Measurements from ENCODE around the gene ABCC12. TPM values are rescaled to one million over a fixed set of nuclear protein-coding genes. Genes with fewer than 3 reads are reported as not detected.

The ABCC12 gene
- total and polyA plus RNA-seq, 5 experiments from 2014 or later, result not detected

- DNase-seq, result no peak
- Mint-ChIP-seq H3K9me3 (no peaks in the 10 kb centered on the region), H3K36me3 (no peaks in the 10 kb centered on the region), H3K27ac (no peak overlapping the region), H3K4me1 (peaks cover 4 to 11% (median 8%) of the 10 kb centered on the region in 4 donors), H3K4me3 (no peak overlapping the region), H3K27me3 (peaks cover 4 to 27% (median 10%) of the 10 kb centered on the region in 5 donors)
- ATAC-seq, result no peak
- POLR2A ChIA-PET, result no interaction called here
Measured at GRCh38 chr16:48160575-48160974, 4.8 kb upstream of the ABCC12 start.

- DNase-seq, result no peak
- Mint-ChIP-seq H3K27me3 (peaks cover 4 to 47% (median 14%) of the 10 kb centered on the region in 5 donors), H3K4me3 (no peak overlapping the region), H3K36me3 (no peaks in the 10 kb centered on the region), H3K4me1 (peaks cover 0 to 6% (median 2%) of the 10 kb centered on the region in 4 donors), H3K27ac (no peak overlapping the region), H3K9me3 (no peaks in the 10 kb centered on the region)
- no peak for ATAC-seq
- POLR2A ChIA-PET, result no interaction called here
Measured at GRCh38 chr16:48158296-48158695, 2.5 kb upstream of the ABCC12 start.

GRCh38 chr16:48157794-48158193, 2.0 kb upstream of the ABCC12 start:
- Mint-ChIP-seq H3K4me3 (no peak overlapping the region), H3K9me3 (no peaks in the 10 kb centered on the region), H3K27me3 (peaks cover 5 to 42% (median 11%) of the 10 kb centered on the region in 5 donors), H3K36me3 (no peaks in the 10 kb centered on the region), H3K4me1 (peaks cover 0 to 6% (median 2%) of the 10 kb centered on the region in 4 donors), H3K27ac (no peak overlapping the region)
- no peak for DNase-seq
- POLR2A ChIA-PET, result no interaction called here
- no peak for ATAC-seq

- no peaks in the 10 kb centered on the region for H3K36me3 Mint-ChIP-seq
- no peak for ATAC-seq
- POLR2A ChIA-PET, result no interaction called here
- no peak for DNase-seq
- no peak overlapping the region for H3K4me3 Mint-ChIP-seq
- H3K4me1 Mint-ChIP-seq, result peaks cover 0 to 6% (median 2%) of the 10 kb centered on the region in 4 donors
- peaks cover 6 to 37% (median 11%) of the 10 kb centered on the region in 5 donors for H3K27me3 Mint-ChIP-seq
- H3K27ac Mint-ChIP-seq, result no peak overlapping the region
- no peaks in the 10 kb centered on the region for H3K9me3 Mint-ChIP-seq
Measured at GRCh38 chr16:48157302-48157701, 1.5 kb upstream of the ABCC12 start.

GRCh38 chr16:48156790-48157209, 1.0 kb upstream of the ABCC12 start:
- POLR2A ChIA-PET, result no interaction called here
- no peak overlapping the region for H3K27ac Mint-ChIP-seq
- no peaks in the 10 kb centered on the region for H3K9me3 Mint-ChIP-seq
- no peaks in the 10 kb centered on the region for H3K36me3 Mint-ChIP-seq
- ATAC-seq, result peak; percentile 54 to 58
- H3K4me3 Mint-ChIP-seq, result no peak overlapping the region
- H3K27me3 Mint-ChIP-seq, result peaks cover 6 to 32% (median 11%) of the 10 kb centered on the region in 5 donors
- peaks cover 0 to 6% (median 2%) of the 10 kb centered on the region in 4 donors for H3K4me1 Mint-ChIP-seq
- peak; percentile 43 to 86 (median 71) for DNase-seq

GRCh38 chr16:48153774-48154173, 2.0 kb downstream of the ABCC12 start:
- H3K27ac Mint-ChIP-seq, result no peak overlapping the region
- POLR2A ChIA-PET, result no interaction called here
- ATAC-seq (no peak), DNase-seq (no peak)
- H3K4me3 Mint-ChIP-seq, result no peak overlapping the region
- H3K27me3 Mint-ChIP-seq, result peaks cover 9 to 44% (median 16%) of the 10 kb centered on the region in 5 donors
- H3K36me3 Mint-ChIP-seq, result peaks cover 0 to 4% (median 0%) of the 10 kb centered on the region in 3 donors
- peaks cover 0 to 12% (median 5%) of the 10 kb centered on the region in 9 donors for H3K9me3 Mint-ChIP-seq
- H3K4me1 Mint-ChIP-seq, result peaks cover 0 to 6% (median 2%) of the 10 kb centered on the region in 4 donors

GRCh38 chr16:48152226-48152625, 3.6 kb downstream of the ABCC12 start:
- Mint-ChIP-seq H3K4me3 (no peak overlapping the region), H3K36me3 (peaks cover 0 to 4% (median 0%) of the 10 kb centered on the region in 3 donors), H3K9me3 (peaks cover 0 to 16% (median 7%) of the 10 kb centered on the region in 9 donors), H3K27ac (peak overlapping the region in 1 of 10 donors; percentile 89), H3K27me3 (peaks cover 11 to 55% (median 20%) of the 10 kb centered on the region in 5 donors), H3K4me1 (peaks cover 0 to 6% (median 0%) of the 10 kb centered on the region in 4 donors)
- no peak for ATAC-seq
- DNase-seq, result no peak
- POLR2A ChIA-PET, result no interaction called here

- no peaks in the 10 kb centered on the region for H3K4me1 Mint-ChIP-seq
- H3K36me3 Mint-ChIP-seq, result peaks cover 0 to 4% (median 0%) of the 10 kb centered on the region in 3 donors
- no peak overlapping the region for H3K27ac Mint-ChIP-seq
- DNase-seq (no peak), ATAC-seq (no peak)
- no peak overlapping the region for H3K4me3 Mint-ChIP-seq
- H3K27me3 Mint-ChIP-seq, result peaks cover 10 to 56% (median 16%) of the 10 kb centered on the region in 5 donors
- H3K9me3 Mint-ChIP-seq, result peaks cover 0 to 16% (median 10%) of the 10 kb centered on the region in 9 donors
- POLR2A ChIA-PET, result no interaction called here
Measured at GRCh38 chr16:48150707-48151106, 5.1 kb downstream of the ABCC12 start.

GRCh38 chr16:48146710-48147109, 9.1 kb downstream of the ABCC12 start:
- H3K9me3 Mint-ChIP-seq, result peaks cover 0 to 16% (median 10%) of the 10 kb centered on the region in 9 donors
- peaks cover 8 to 45% (median 23%) of the 10 kb centered on the region in 5 donors for H3K27me3 Mint-ChIP-seq
- DNase-seq (no peak), ATAC-seq (no peak)
- POLR2A ChIA-PET, result no interaction called here
- peak overlapping the region in 1 of 10 donors; percentile 66 for H3K27ac Mint-ChIP-seq
- peaks cover 0 to 4% (median 0%) of the 10 kb centered on the region in 3 donors for H3K36me3 Mint-ChIP-seq
- no peaks in the 10 kb centered on the region for H3K4me1 Mint-ChIP-seq
- no peak overlapping the region for H3K4me3 Mint-ChIP-seq

GRCh38 chr16:48146131-48146530, 9.7 kb downstream of the ABCC12 start:
- H3K9me3 Mint-ChIP-seq, result peaks cover 0 to 16% (median 10%) of the 10 kb centered on the region in 9 donors
- H3K4me1 Mint-ChIP-seq, result no peaks in the 10 kb centered on the region
- peaks cover 8 to 49% (median 23%) of the 10 kb centered on the region in 5 donors for H3K27me3 Mint-ChIP-seq
- no peak overlapping the region for H3K27ac Mint-ChIP-seq
- POLR2A ChIA-PET, result no interaction called here
- DNase-seq, result no peak
- H3K36me3 Mint-ChIP-seq, result peaks cover 0 to 4% (median 0%) of the 10 kb centered on the region in 3 donors
- ATAC-seq, result no peak
- H3K4me3 Mint-ChIP-seq, result no peak overlapping the region

GRCh38 chr16:48143812-48144368, 11.9 kb downstream of the ABCC12 start:
- peaks cover 5 to 33% (median 23%) of the 10 kb centered on the region in 5 donors for H3K27me3 Mint-ChIP-seq
- DNase-seq (no peak), ATAC-seq (no peak)
- H3K4me1 Mint-ChIP-seq, result no peaks in the 10 kb centered on the region
- no peak overlapping the region for H3K4me3 Mint-ChIP-seq
- H3K9me3 Mint-ChIP-seq, result peaks cover 0 to 9% (median 2%) of the 10 kb centered on the region in 9 donors
- H3K27ac Mint-ChIP-seq, result no peak overlapping the region
- H3K36me3 Mint-ChIP-seq, result no peaks in the 10 kb centered on the region
- POLR2A ChIA-PET, result no interaction called here

GRCh38 chr16:48140821-48141220, 15.0 kb downstream of the ABCC12 start:
- ATAC-seq (no peak), DNase-seq (no peak)
- no peak overlapping the region for H3K4me3 Mint-ChIP-seq
- no peaks in the 10 kb centered on the region for H3K9me3 Mint-ChIP-seq
- POLR2A ChIA-PET, result no interaction called here
- H3K36me3 Mint-ChIP-seq, result no peaks in the 10 kb centered on the region
- no peaks in the 10 kb centered on the region for H3K4me1 Mint-ChIP-seq
- no peak overlapping the region for H3K27ac Mint-ChIP-seq
- peaks cover 4 to 26% (median 12%) of the 10 kb centered on the region in 5 donors for H3K27me3 Mint-ChIP-seq

- Mint-ChIP-seq H3K9me3 (no peaks in the 10 kb centered on the region), H3K27ac (no peak overlapping the region), H3K4me3 (no peak overlapping the region), H3K27me3 (peaks cover 4 to 26% (median 6%) of the 10 kb centered on the region in 5 donors), H3K36me3 (no peaks in the 10 kb centered on the region), H3K4me1 (no peaks in the 10 kb centered on the region)
- ATAC-seq (no peak), DNase-seq (no peak)
- POLR2A ChIA-PET, result no interaction called here
Measured at GRCh38 chr16:48139517-48139916, 16.3 kb downstream of the ABCC12 start.

GRCh38 chr16:48138543-48138942, 17.2 kb downstream of the ABCC12 start:
- peaks cover 3 to 26% (median 4%) of the 10 kb centered on the region in 5 donors for H3K27me3 Mint-ChIP-seq
- POLR2A ChIA-PET, result no interaction called here
- no peaks in the 10 kb centered on the region for H3K9me3 Mint-ChIP-seq
- H3K4me1 Mint-ChIP-seq, result no peaks in the 10 kb centered on the region
- no peaks in the 10 kb centered on the region for H3K36me3 Mint-ChIP-seq
- ATAC-seq (no peak), DNase-seq (no peak)
- H3K27ac Mint-ChIP-seq, result no peak overlapping the region
- no peak overlapping the region for H3K4me3 Mint-ChIP-seq
